ENCODE measurements around the gene ADD3. TPM values are rescaled to one million over a fixed set of nuclear protein-coding genes. Genes with fewer than 3 reads are reported as not detected.
"Not testable (repeated sequence)": the region's sequence is repeated elsewhere in the genome, so short reads cannot be mapped to it uniquely, and the experiment has no call there.

ADD3 gene
- total and polyA plus RNA-seq, 7 donors, result 4.2 to 26.3 (median 10.4) TPM

GRCh38 chr10:109979215-109979614 lies 28.6 kb upstream of the ADD3 start:
- Histone ChIP-seq H3K4me3 (no peak overlapping the region), H3K27ac (no peak overlapping the region), H3K4me1 (no peaks in the 10 kb centered on the region), H3K27me3 (ENCODE audit: insufficient read depth in 3 of 3, low read length in 2 of 3) (no peaks in the 10 kb centered on the region), H3K36me3 (ENCODE audit: insufficient read depth in 1 of 2, low read depth in 1 of 2) (no peaks in the 10 kb centered on the region), H3K9me3 (no peaks in the 10 kb centered on the region)
- whole genome bisulfite sequencing, 3 donors, result 87 to 90% (median 90%) methylated on average over 2 of the region's 2 CpGs
- intact Hi-C loops (cut with DNase I), result no loop called here
- no peak for ATAC-seq
- no peak for TF ChIP-seq CTCF (IDR thresholded peaks at IDR 0.05)
- no peak for DNase-seq

- Histone ChIP-seq H3K9me3 (no peaks in the 10 kb centered on the region), H3K4me3 (no peak overlapping the region), H3K4me1 (no peaks in the 10 kb centered on the region), H3K27ac (no peak overlapping the region), H3K36me3 (ENCODE audit: insufficient read depth in 1 of 2, low read depth in 1 of 2) (no peaks in the 10 kb centered on the region), H3K27me3 (ENCODE audit: insufficient read depth in 3 of 3, low read length in 2 of 3) (no peaks in the 10 kb centered on the region)
- ATAC-seq, result no peak
- intact Hi-C loops (cut with DNase I), result no loop called here
- no peak for DNase-seq
- no peak for TF ChIP-seq CTCF (IDR thresholded peaks at IDR 0.05)
- WGBS, 3 donors, result 33 to 69% (median 36%) methylated on average over 2 of the region's 2 CpGs
Observed at GRCh38 chr10:109981650-109982049, 26.1 kb upstream of the ADD3 start.

- no peak for ATAC-seq
- DNase-seq, result no peak
- H3K27ac ChIP-seq, result no peak overlapping the region
- intact Hi-C loops (cut with DNase I), result no loop called here
- no peaks in the 10 kb centered on the region for H3K9me3 ChIP-seq
- H3K4me1 ChIP-seq, result no peaks in the 10 kb centered on the region
- no peaks in the 10 kb centered on the region for H3K36me3 ChIP-seq (ENCODE audit: insufficient read depth in 1 of 2, low read depth in 1 of 2)
- no peak for TF ChIP-seq CTCF (IDR thresholded peaks at IDR 0.05)
- no peaks in the 10 kb centered on the region for H3K27me3 ChIP-seq (ENCODE audit: insufficient read depth in 3 of 3, low read length in 2 of 3)
- H3K4me3 ChIP-seq, result no peak overlapping the region
- WGBS, 3 donors, result 48 to 67% (median 63%) methylated on average over 3 of the region's 3 CpGs
Observed at GRCh38 chr10:109982123-109982522, 25.7 kb upstream of the ADD3 start.

GRCh38 chr10:109982812-109983211 lies 25.0 kb upstream of the ADD3 start:
- Histone ChIP-seq H3K27ac (no peak overlapping the region), H3K36me3 (ENCODE audit: insufficient read depth in 1 of 2, low read depth in 1 of 2) (no peaks in the 10 kb centered on the region), H3K9me3 (no peaks in the 10 kb centered on the region), H3K4me1 (no peaks in the 10 kb centered on the region), H3K4me3 (no peak overlapping the region), H3K27me3 (ENCODE audit: insufficient read depth in 3 of 3, low read length in 2 of 3) (no peaks in the 10 kb centered on the region)
- DNase-seq, result no peak
- WGBS, 3 donors, result 82 to 90% (median 83%) methylated on average over 1 of the region's 1 CpG
- intact Hi-C loops (cut with DNase I), result no loop called here
- no peak for ATAC-seq
- no peak for TF ChIP-seq CTCF (IDR thresholded peaks at IDR 0.05)

GRCh38 chr10:109984013-109984412 lies 23.8 kb upstream of the ADD3 start:
- no peak overlapping the region for H3K4me3 ChIP-seq
- no peak for TF ChIP-seq CTCF (IDR thresholded peaks at IDR 0.05)
- H3K27me3 ChIP-seq (ENCODE audit: insufficient read depth in 3 of 3, low read length in 2 of 3), result no peaks in the 10 kb centered on the region
- DNase-seq (no peak), ATAC-seq (no peak)
- no peak overlapping the region for H3K27ac ChIP-seq
- H3K9me3 ChIP-seq, result no peaks in the 10 kb centered on the region
- WGBS, 3 donors, result 74 to 82% (median 77%) methylated on average over 2 of the region's 2 CpGs
- intact Hi-C loops (cut with DNase I), result no loop called here
- no peaks in the 10 kb centered on the region for H3K36me3 ChIP-seq (ENCODE audit: insufficient read depth in 1 of 2, low read depth in 1 of 2)
- no peaks in the 10 kb centered on the region for H3K4me1 ChIP-seq

- intact Hi-C loops (cut with DNase I); ATAC-seq; H3K27me3 ChIP-seq (ENCODE audit: insufficient read depth in 3 of 3, low read length in 2 of 3): not testable (repeated sequence)
Observed at GRCh38 chr10:109985768-109986167, 22.0 kb upstream of the ADD3 start.

More at GRCh38 chr10:109985768-109986167, 22.0 kb upstream of the ADD3 start:
- H3K27ac ChIP-seq; H3K4me3 ChIP-seq; H3K9me3 ChIP-seq; DNase-seq; H3K4me1 ChIP-seq; H3K36me3 ChIP-seq (ENCODE audit: insufficient read depth in 1 of 2, low read depth in 1 of 2): not testable (repeated sequence)
- WGBS, 3 donors, result 90 to 92% (median 90%) methylated on average over 3 of the region's 3 CpGs

Data from psoas muscle (tissue), 8 donors.